Breast epithelium (tissue), 3 donors: ENCODE measurements around the gene IDH3B.

ENCODE experiments used
- CTCF ChIP-seq, 3 donors: fragments of 450-650 bp; IDR thresholded peaks; one replicate each; pipeline ENCODE4 v1.5.1; 2016 to 2017; ENCODE audit warnings: antibody characterized with exemption in 3 of 3, mild to moderate bottlenecking in 3 of 3, moderate library complexity in 3 of 3
- POLR2A ChIP-seq: fragments of 450-650 bp; IDR thresholded peaks from one replicate; pipeline ENCODE4 v1.6.1; 2016; ENCODE audit warnings: antibody characterized with exemption, mild to moderate bottlenecking, moderate library complexity
- POLR2AphosphoS5 ChIP-seq, 3 donors: sonication (generic); formaldehyde crosslinking; IDR thresholded peaks; one replicate each; pipeline ENCODE4 v1.6.1; 2017; ENCODE audit warnings: antibody characterized with exemption in 3 of 3

- TF ChIP-seq POLR2A (no peak), CTCF (IDR thresholded peaks at IDR 0.05) (no peak), POLR2AphosphoS5 (IDR thresholded peaks at IDR 0.05) (peak in 2 of 3 donors; percentile 43 to 49)
Measured at GRCh38 chr20:2692036-2692885, 28.2 kb upstream of the IDH3B start, which contains the start of gene EBF4.
